ENCODE results near the gene SALL4.
"Not testable (repeated sequence)": the region's sequence is repeated elsewhere in the genome, so short reads cannot be mapped to it uniquely, and the experiment has no call there.

The SALL4 gene

DNA sequence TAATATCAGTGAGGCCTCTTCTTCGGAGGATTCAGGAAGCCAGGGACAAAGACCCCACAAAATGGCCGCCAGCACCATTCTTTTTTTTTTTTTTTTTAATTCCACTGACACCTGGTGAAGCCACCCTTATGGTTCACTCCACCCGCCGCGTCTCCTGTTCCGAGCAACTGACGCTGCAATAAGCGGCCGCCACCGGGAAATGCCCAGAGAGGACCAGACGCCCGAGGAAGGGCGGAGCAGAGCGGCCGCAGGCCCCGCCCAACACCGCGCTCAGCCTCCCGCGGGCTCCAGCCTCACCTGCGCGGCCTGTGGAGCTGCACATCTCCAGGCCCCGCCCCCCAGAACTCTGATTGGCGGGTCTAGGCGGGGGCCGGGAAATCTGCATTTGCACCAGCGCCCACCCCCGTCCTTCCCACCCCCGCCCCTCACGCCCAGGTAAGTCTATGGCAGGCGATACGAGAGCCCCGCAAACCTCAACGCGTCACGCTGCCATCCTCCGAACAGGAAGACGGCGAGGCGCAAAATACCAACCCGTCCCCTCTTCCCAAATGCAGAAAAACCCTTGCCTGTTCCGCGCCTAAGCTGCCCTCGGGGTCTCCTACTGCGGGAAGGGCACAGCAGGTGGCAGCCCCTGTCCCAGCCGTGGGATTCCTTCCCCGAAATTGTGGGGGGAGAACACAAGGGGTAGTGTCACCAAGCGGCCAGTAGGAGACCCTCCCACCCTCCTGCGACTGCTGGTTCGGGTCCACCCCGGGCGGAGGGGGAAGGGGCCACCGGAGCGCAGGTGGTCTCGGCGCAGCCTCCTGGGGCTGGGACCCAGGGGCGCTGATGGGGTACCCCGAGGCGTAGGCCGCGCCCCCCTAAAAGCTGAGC lies 35.1 kb downstream of the SALL4 start:
- DNase-seq (ENCODE audit: low read depth, low spot score): no peak

DNA sequence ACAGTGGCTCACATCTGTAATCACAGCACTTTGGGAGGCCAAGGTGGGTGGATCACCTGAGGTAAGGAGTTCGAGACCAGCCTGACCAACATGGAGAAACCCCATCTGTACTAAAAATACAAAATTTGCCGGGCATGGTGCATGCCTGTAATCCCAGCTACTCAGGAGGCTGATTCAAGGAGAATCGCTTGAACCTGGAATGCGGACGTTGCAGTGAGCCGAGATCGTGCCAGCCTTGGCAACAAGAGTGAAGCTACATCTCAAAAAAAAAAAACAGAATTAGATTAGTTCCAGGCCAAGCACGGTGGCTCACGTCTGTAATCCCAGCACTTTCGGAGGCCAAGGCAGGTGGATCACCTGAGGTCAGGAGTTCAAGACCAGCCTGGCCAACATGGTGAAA lies 36.9 kb downstream of the SALL4 start:
- DNase-seq (ENCODE audit: low read depth, low spot score): not testable (repeated sequence)

DNA sequence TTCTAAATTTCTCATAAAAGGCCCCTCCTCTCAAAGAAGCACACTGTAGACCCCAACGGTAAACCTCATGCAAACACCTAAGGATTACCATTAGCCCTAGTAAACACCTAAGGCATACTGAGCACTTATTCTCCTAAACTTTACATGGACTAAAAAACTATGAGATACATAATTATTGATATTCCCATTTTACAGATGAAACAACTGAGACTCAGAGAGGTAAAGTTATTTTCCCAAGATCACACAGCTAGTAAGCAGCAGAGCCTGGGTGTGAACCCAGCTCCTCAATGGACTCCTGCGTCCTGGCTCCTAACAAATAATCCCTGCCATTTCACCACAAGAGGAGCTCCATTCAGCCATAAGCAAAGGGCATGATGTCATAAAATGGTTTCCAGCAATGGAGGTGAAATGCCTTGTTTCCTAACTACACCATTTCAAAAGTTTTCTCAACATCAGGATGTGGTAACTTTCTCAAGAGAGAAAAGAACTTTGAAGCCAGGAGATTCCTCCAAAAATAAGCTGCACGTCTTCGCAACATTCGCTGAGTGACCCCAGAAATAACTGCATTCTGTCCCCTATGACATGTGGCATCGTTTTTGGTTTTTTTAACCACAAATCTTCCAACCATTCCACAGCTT lies 38.2 kb downstream of the SALL4 start:
- DNase-seq (ENCODE audit: low read depth, low spot score): no peak

DNA sequence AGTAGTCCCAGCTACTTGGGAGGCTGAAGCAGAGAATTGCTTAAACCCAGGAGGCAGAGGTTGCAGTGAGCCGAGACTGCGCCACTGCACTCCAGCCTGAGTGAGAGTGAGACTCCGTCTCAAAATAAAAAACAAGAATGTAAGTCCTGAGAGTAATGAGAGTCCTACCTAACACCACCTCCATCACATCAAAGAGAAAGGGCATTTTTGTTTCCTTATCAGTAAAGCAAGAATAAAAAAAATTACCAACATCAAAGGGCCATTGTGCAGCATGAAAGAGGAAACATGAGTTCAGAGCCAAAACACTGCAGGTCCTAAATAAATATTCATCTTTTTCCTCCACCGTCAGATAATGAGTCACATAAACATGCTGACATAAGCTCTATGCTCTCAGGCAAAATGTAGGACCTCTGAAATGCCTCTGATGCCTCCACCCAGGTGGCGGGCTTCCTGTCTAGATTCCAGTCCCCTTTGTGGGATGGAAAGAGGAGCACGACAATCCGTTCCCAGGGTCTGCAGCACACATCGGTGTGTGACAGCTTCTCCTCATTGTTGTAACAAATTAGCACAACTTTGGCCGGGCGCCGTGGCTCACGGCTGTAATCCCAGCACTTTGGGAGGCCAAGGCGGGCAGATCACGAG lies 41.3 kb downstream of the SALL4 start:
- DNase-seq (ENCODE audit: low read depth, low spot score): no peak

DNA sequence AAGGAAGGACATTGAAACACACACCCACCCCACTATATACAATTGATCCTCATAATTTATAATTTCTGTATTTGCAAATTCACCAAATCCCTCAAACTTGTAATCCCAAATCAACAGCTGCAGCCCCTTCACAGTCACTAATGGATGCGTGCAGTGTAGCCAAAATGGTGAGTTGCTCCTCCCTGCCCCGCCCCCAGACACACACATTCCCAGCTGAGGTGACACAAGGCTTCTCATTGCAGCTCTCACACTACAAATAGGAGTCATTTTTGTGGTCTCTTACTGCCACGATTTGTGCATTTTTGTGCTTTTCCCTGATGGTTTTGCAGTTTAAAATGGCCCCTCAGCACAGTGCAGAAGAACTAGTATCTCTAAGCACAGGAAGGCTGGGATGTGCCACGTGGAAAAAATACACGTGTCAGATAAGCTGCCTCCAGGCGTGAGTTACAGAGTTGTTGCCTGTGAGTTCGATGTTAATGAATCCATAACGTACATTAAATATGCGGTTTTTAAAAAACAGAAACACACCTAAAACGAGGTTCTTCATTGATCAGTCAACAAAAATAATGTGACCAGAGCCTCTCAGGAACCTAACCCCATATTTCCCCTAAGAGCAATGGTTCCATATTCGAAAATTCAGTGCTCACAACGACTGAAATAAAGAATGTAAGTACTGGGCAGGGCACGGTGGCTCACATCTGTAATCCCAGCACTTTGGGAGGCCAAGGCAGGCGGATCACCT lies 42.4 kb downstream of the SALL4 start:
- no peak for DNase-seq (ENCODE audit: low read depth, low spot score)

DNA sequence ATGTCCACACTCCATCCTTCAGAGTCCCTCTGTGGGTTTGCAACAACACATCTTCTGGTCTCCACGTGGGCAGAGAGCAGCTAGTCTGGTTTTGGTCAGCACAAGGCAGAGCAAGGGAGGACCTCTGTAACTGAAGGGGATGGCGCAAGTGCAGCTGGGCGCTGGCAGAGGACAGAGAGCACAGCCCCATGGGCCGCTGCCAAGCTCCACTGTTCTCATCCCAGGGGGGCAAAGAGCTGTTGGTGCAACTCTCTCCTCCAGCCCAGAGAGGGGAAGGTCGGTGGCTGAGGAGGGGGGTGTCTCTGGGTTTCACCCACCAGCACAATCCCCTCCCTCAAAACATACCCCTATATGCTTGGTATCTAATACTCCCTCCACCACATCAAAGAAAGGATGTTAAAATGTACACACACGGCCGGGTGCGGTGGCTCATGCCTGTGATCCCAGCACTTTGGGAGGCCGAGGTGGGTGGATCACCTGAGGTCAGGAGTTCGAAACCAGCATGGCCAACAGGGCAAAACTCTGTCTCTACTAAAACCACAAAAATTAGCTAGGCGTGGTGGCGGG lies 43.3 kb downstream of the SALL4 start:
- DNase-seq (ENCODE audit: low read depth, low spot score): no peak

DNA sequence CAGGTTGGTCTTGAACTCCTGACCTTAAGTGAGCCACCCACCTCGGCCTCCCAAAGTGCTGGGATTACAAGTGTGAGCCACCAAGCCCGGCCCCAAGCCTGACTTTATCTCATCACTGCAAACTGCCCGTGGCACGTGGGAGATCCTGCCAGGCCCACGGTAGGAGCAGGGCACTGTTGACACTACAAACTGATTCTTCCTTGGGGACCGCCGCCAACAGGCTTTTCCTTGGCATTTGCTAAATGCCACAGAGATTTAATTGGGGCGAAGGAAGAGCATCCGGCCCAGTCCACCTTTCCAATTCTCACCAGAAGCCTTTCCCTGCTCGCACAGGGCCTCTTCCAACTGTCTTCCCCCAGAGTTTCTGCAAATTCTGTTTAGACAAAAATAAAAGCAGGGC lies 45.1 kb downstream of the SALL4 start:
- no peak for DNase-seq (ENCODE audit: low read depth, low spot score)

DNA sequence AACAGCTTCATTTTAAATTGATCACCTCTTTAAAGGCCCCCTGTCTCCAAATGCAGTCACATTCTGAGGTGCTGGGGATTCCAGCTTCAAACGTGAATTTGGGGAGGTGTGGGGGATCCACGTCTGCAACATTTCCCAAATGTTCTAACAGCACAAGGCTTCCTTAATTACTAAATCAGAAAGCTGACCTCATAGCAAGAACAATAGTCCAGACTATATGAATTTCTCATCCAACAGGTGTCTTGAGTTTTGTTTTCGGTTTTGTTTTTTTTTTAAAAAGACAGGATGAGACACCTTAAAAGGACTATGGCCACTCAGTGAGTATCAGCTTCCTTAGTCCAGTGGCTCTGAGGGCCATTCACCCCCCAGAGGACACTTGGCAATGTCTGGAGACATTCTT lies 45.7 kb downstream of the SALL4 start:
- DNase-seq (ENCODE audit: low read depth, low spot score): no peak

DNA sequence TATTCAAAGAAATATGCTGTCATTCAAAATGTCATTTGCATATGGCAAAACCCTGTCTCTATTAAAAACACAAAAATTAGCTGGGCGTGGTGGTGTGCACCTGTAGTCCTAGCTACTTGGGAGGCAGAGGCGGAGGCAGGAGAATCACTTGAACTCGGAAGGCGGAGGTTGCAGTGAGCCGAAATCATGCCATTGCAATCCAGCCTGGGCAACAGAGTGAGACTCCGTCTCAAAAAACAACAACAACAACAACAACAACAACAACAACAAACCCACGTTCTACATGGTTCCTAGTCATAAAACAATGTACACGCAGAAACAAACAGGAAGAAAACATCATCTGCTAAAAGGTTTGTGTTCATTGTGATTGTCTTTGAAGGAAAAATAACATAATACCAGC lies 49.1 kb downstream of the SALL4 start:
- not testable (repeated sequence) for DNase-seq (ENCODE audit: low read depth, low spot score)

DNA sequence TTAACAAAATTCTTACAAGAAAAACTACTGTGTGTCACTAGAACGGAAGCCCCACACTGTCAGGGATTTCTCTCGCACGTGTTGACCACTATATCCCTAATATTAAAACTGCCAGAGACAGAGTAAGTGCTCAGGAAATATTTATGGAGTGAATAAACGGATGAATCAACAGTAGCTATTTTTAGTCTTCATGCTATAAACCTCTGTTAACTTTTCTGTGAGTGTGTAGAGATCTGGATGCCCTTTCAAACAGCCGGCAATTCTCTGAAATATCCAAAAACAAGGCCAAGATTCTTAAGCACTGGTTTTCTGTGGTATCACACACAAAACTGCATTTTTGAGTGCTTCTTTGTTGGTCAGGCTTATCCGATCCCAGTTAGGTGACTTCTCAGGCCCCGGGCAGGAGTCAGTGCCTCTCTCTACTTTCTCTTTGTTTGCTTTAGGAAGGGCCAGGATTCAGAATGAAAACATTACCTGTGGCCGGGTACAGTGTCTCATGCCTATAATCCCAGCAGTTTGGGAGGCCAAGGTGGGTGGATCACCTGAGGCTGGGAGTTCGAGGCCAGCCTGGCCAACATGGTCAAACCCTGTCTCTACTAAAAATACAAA lies 49.9 kb downstream of the SALL4 start:
- no peak for DNase-seq (ENCODE audit: low read depth, low spot score)

DNA sequence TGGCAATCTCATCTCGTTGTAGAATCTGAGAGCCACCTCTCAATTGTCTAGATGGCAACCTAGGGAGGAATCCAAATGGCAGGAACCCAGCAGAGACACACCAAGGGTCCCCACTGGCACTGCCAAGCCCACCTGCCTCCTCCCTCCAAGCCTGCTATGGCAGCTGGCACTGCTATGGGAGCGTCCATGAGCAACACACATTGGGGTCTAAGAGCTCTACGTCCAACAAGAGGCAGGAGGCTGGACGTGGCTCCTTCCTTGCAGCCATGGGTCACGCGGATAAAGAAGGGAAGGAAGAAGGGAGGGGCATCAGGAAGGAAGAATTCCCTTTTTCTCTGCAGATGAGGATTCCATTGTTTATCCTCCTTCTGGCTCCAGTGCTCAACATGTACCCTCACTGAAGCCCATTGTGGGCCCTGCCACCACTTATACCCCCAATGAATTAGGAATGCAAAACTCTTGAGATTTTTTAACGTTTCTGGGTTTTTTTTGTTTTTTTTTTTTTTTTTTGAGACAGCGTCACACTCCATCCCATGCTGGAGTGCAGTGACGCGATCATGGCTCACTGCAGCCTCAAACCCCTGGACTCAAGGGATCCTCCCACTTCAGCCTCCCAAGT lies 51.4 kb downstream of the SALL4 start:
- no peak for DNase-seq (ENCODE audit: low read depth, low spot score)

DNA sequence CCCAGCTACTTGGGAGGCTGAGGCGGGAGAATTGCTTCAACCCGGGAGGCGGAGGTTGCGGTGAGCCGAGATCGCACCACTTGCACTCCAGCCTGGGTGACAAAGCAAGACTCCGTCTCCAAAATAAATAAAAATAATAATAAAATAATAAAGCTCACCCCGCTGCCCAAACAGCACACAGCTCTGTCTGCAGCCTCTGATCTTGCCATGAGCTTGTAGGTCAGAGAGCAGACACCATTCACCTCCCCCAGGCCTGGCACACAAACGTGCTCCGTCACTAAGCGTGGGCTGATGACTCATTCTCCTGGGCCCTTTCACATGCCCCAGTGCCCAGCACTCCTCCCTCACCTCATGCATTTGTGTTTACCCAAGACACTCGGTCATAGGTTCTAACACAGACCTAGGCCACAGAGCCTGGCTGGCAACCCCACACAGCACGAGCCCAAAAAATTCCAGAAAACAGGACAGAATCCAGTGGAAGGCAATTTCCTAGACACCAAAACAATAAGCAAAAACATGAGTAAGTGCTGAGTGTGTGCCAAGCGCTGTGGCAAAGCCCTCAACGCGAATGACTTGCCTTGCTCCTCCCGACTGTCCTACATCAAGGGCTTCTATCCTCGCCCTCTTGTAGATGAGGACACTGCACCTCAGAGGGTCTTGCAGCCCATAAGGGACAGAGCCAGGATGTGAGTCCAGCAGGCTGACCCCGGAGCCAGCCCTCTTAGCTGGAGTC lies 52.1 kb downstream of the SALL4 start:
- DNase-seq (ENCODE audit: low read depth, low spot score): no peak

DNA sequence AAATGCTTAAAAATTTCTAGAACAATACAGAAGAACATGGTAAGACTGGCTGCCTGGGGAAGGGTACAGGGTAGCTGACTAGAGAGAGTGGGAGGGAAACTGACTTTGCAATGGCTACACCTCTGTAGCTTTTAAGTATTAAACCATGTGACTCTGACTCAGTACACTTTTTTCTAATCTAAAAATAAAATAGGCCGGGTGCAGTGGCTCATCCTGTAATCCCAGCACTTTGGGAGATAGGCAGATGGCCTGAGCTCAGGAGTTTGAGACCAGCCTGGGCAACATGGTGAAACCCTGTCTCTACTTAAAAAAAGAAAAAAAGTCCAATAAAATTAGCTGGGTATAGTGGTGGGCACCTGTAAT lies 52.7 kb downstream of the SALL4 start:
- no peak for DNase-seq (ENCODE audit: low read depth, low spot score)

DNA sequence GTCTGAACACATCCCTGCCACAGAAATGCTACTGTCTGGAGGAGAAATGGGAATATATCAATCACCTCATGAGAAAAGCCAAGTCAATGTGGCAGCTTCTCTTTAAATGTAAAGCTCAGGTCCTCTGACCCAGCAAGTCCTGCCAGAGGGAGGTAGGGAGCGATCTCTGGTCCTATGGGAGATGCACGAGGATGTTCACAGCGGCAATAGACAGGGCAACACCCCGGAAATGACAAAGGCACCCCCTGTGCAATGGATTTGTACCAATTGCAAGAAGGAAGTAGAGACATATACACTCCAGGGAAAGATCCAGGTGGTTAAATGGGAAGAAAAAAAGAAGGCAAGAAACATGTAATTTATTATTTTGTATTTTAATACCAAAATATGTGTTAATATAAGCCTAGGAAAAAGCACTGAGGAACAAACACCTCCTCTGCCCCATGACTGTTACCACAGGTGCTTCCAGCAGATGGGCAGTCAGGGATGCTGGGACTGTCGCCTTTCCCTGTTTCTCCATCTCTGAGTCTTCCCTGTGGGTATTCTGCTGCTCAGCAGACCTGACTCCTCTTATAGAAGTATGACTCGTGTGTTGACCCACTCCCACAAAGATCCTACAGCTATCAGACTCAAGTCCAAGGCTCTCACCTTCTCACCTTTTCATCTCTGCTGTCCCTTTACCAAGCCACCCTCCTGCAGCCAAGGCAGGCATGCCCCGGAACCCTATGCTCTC lies 55.0 kb downstream of the SALL4 start:
- no peak for DNase-seq (ENCODE audit: low read depth, low spot score)

DNA sequence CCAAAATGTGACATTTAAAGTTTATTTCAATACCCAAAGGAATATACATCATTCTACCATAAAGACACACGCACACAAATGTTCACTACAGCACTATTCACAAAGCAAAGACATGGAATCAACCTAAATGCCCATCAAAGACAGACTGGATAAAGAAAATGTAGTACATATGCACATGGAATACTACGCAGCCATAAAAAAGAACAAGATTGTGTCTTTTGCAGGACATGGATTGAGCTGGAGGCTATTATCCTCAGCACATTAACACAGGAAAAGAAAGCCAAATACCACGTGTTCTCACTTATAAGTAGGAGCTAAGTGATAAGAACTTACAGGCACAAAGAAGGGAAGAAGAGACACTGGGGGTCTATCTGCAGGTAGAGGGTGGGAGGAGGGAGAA lies 56.5 kb downstream of the SALL4 start:
- no peak for DNase-seq (ENCODE audit: low read depth, low spot score)

DNA sequence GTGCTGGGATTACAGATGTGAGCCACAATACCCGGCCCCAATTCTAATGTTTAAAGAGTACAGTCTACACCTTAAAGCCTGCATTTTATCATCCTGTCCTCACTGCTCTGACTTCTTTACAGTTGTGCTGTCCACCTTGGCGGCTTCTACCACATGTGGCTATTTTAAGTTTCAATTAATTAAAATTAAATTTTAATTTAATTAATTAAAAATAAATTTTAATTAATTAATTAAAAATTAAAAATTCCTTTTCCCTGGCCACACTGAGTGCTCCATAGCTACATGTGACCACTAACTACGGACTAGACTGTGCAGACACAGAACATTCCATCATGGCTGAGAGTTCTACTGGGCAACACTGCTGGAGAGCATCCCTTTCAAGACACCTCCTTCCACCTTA lies 61.5 kb downstream of the SALL4 start:
- DNase-seq (ENCODE audit: low read depth, low spot score): no peak

DNA sequence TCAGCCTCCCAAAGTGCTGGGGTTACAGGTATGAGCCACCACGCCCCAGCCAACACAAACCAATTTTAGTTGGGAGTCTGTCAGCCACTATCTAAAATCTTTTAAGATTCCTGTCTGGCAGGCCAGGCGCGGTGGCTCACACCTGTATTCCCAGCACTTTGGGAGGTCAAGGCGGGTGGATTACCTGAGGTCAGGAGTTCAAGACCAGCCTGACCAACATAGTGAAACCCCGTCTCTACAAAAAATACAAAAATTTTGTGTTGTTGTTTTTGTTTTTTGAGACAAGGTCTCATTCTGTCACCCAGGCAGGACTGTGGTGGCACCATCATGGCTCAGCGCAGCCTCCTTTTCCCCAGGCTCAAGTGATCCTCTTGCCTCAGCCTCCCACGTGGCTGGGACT lies 62.0 kb downstream of the SALL4 start:
- not testable (repeated sequence) for DNase-seq (ENCODE audit: low read depth, low spot score)

DNA sequence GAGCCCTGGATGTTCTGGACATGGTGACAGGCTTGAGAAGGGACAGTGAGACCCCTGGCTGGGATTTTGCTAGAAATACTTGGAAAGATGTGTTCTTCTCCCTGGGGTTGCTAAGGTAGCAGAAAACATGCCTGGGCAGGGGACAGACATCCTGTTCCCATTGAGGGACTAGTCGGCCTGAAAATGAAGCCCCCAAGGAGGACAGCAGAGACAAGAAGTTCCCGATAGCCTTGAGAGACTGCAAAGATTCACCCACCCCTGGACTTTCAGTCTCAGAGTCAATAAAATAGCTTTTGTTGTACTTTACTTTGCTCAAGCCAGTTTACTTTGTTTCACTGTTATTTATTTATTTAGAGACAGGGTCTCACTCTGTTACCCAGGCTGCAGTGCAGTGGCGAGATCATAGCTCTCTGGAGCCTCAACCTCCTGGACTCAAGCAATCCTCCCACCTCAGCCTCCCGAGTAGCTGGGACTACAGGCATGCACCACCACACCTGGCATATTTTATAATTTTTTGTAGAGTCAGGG lies 62.5 kb downstream of the SALL4 start:
- DNase-seq (ENCODE audit: low read depth, low spot score): no peak

DNA sequence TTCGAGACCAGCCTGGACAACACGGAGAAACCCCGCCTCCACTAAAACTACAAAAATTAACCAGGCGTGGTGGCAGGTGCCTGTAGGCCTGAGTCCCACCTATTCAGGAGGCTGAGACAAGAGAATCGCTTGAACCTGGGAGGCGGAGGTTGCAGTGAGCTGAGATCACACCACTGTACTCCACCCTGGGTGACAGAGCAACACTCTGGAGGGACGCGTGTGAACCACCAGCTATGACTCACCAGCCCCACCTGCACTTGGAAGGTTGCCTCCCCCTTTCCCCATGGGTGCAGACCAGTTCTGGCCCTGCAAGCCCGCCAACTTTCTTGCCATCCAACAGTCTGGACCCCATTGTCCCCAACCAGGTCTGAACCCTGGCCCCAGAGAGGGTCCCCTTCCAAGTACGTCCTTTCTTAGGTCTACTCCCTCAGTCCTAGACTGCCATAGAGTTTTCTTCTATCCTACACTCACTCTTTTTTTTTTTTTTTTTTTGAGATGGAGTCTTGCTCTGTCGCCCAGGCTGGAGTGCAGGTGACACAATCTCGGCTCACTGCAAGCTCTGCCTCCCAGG lies 63.4 kb downstream of the SALL4 start:
- no peak for DNase-seq (ENCODE audit: low read depth, low spot score)
